K562 (cell line): ENCODE measurements around the gene OTOL1. TPM values are rescaled to one million over a fixed set of nuclear protein-coding genes. Genes with fewer than 3 reads are reported as not detected.

ENCODE experiments used
- ATAC-seq: fragments of 200-7000 bp; cut with Tn5 transposase; 3 replicates; pipeline ENCODE4 v1.9.1; 2020; ENCODE audit warnings: moderate library complexity
- BruUV-seq: library from RNA; stranded (reverse); fragments of 400-500 nt; replicated peaks from 2 replicates; lab custom pipeline; 2021; lab: Mats Ljungman, UMichigan
- CTCF ChIA-PET: fragments of 300-600 bp; formaldehyde crosslinking; extraction: SDS; loops from one replicate; lab custom pipeline; 2021; ENCODE audit warnings: low intra/inter-chr PET ratio; lab: Yijun Ruan, JAX
- POLR2A ChIA-PET: fragments of 300-600, 350-650 bp; sonication (Branson Sonifier 250); formaldehyde crosslinking; extraction: SDS; loops from one replicate; lab custom pipeline; 2021; ENCODE audit warnings: antibody characterized with exemption, inconsistent platforms; lab: Yijun Ruan, JAX
- DNase-seq, 4 experiments: peaks; one replicate each; pipeline versions ENCODE4 v3.0.0 to v3.0.0-alpha.2; 2011 to 2018; ENCODE audit warnings: low spot score in 3 of 4, mixed read lengths in 3 of 4; ENCODE audit errors: extremely low read depth in 1 of 4
- FAIRE-seq: peaks from 2 replicates; lab custom pipeline; 2011; peaks lifted over from hg19 to GRCh38; lab: Jason Lieb, UNC
- H2AFZ ChIP-seq: 2 replicates; pipeline ENCODE4 v1.6.0; 2011; ENCODE audit warnings: low read depth, low read length, control low read depth, inconsistent platforms
- H3K27ac ChIP-seq: fragments of 200-600 bp; 3 replicates; pipeline ENCODE4 v1.8.0; 2011; ENCODE audit warnings: low read depth, mild to moderate bottlenecking, control low read depth, inconsistent platforms, low read length, moderate library complexity, mixed read lengths; ENCODE audit errors: extremely low read depth
- H3K27me3 ChIP-seq, 2 experiments: fragments of 300-600 bp in 1 of 2; 2 replicates in 1 of 2; 3 replicates in 1 of 2; pipeline versions ENCODE4 v1.6.0 to v1.8.0; 2011; ENCODE audit warnings: inconsistent platforms in 2 of 2, low read length in 2 of 2, mild to moderate bottlenecking in 1 of 2, mixed read lengths in 1 of 2, moderate library complexity in 1 of 2; ENCODE audit not compliant: control insufficient read depth in 2 of 2, insufficient read depth in 2 of 2
- H3K36me3 ChIP-seq: fragments of 300-600 bp; 3 replicates; pipeline ENCODE4 v1.8.0; 2011; ENCODE audit warnings: mild to moderate bottlenecking, low read length, inconsistent platforms; ENCODE audit not compliant: control insufficient read depth, insufficient read depth
- H3K4me1 ChIP-seq, 2 experiments: fragments of 200-600 bp in 1 of 2; replicated peaks in 1 of 2; 2 replicates in 1 of 2; 3 replicates in 1 of 2; pipeline versions ENCODE4 v1.5.1 to v1.8.0; 2011; ENCODE audit warnings: inconsistent platforms in 2 of 2, low read length in 2 of 2, mild to moderate bottlenecking in 1 of 2, mixed read lengths in 1 of 2, moderate library complexity in 1 of 2; ENCODE audit not compliant: control insufficient read depth in 2 of 2, insufficient read depth in 2 of 2
- H3K4me2 ChIP-seq: 2 replicates; pipeline ENCODE4 v1.6.1; 2011; ENCODE audit warnings: low read length, control low read depth, inconsistent platforms, mixed read lengths; ENCODE audit not compliant: insufficient read depth
- H3K4me3 ChIP-seq: fragments of 200-600 bp; sonication (generic), shearing (Covaris generic); 2 replicates; pipeline ENCODE4 v1.5.1; 2016; ENCODE audit warnings: control low read depth, inconsistent platforms
- H3K79me2 ChIP-seq: fragments of 200-600 bp; 3 replicates; pipeline ENCODE4 v1.8.0; 2011; ENCODE audit warnings: low read length, inconsistent platforms; ENCODE audit not compliant: control insufficient read depth, insufficient read depth
- H3K9ac ChIP-seq, 2 experiments: 2 replicates each; pipeline versions ENCODE4 v1.6.0 to v1.6.1; 2011; ENCODE audit warnings: low read depth in 2 of 2, low read length in 2 of 2, control low read depth in 1 of 2, inconsistent platforms in 1 of 2, mild to moderate bottlenecking in 1 of 2, mixed read lengths in 1 of 2; ENCODE audit not compliant: insufficient read depth in 1 of 2
- H3K9me1 ChIP-seq: one replicate; pipeline ENCODE4 v1.6.0; 2011; ENCODE audit warnings: inconsistent platforms, mild to moderate bottlenecking, low read length, moderate library complexity; ENCODE audit not compliant: control insufficient read depth, insufficient read depth
- H3K9me3 ChIP-seq: replicated peaks from 2 replicates; pipeline ENCODE4 v1.5.1; 2011; ENCODE audit warnings: low read depth, low read length, inconsistent platforms; ENCODE audit not compliant: control insufficient read depth, insufficient read depth
- H4K20me1 ChIP-seq: replicated peaks from 2 replicates; pipeline ENCODE4 v1.6.1; 2011; ENCODE audit warnings: low read length, inconsistent platforms, mixed read lengths; ENCODE audit not compliant: control insufficient read depth, insufficient read depth
- AFF4 ChIP-seq: sonication (generic); formaldehyde crosslinking; IDR thresholded peaks from 2 replicates; pipeline ENCODE4 v1.8.0; 2023; ENCODE audit warnings: mild to moderate bottlenecking, missing genetic modification reagents
- HLTF ChIP-seq: fragments of 450-650 bp; IDR thresholded peaks from 2 replicates; pipeline ENCODE4 v1.6.1; 2016
- MCM3 ChIP-seq: fragments of 450-650 bp; IDR thresholded peaks from 2 replicates; pipeline ENCODE4 v1.6.1; 2016
- MEF2A ChIP-seq: IDR thresholded peaks from 2 replicates; pipeline ENCODE4 v1.6.1; 2011; ENCODE audit warnings: low read depth, mild to moderate bottlenecking, low read length, moderate library complexity; ENCODE audit not compliant: control insufficient read depth
- MTA3 ChIP-seq: fragments of 450-650 bp; formaldehyde crosslinking; IDR thresholded peaks from 2 replicates; pipeline ENCODE4 v1.6.1; 2017; ENCODE audit warnings: mild to moderate bottlenecking, borderline replicate concordance
- NONO ChIP-seq, 2 experiments: fragments of 200-400 bp in 1 of 2; fragments of 450-650 bp in 1 of 2; formaldehyde crosslinking in 1 of 2; IDR thresholded peaks; 2 replicates each; pipeline ENCODE4 v1.6.1; 2017; ENCODE audit warnings: low read depth in 2 of 2, mild to moderate bottlenecking in 2 of 2, moderate library complexity in 2 of 2, low read length in 1 of 2
- POLR2A ChIP-seq: fragments of 450-650 bp; conservative IDR thresholded peaks from 2 replicates; pipeline ENCODE4 v1.6.1; 2016
- PRMT5 ChIP-seq: sonication (generic); formaldehyde crosslinking; IDR thresholded peaks from 2 replicates; pipeline ENCODE4 v1.5.0; 2020; ENCODE audit warnings: missing genetic modification reagents
- SMC3 ChIP-seq: conservative IDR thresholded peaks from 2 replicates; pipeline ENCODE4 v1.6.1; 2011; ENCODE audit warnings: low read depth, low read length, improper control_type of control experiment; ENCODE audit not compliant: insufficient read depth
- STAT5B ChIP-seq: fragments of 250-450 bp; sonication (Bioruptor Pico); IDR thresholded peaks from 2 replicates; pipeline ENCODE4 v1.8.0; 2021; ENCODE audit warnings: mild to moderate bottlenecking, inconsistent platforms
- ZNF324 ChIP-seq: fragments of 250-450 bp; sonication (Bioruptor Pico); IDR thresholded peaks from 2 replicates; pipeline ENCODE4 v1.4.0; 2020; ENCODE audit warnings: mild to moderate bottlenecking
- WGBS: fragments of 100-300 bp; shearing (Covaris generic); methylation state at CpG from one replicate; pipeline ENCODE4 v1.1.6; 2016; ENCODE audit warnings: low coverage, mixed read lengths; ENCODE audit not compliant: insufficient coverage; ENCODE audit errors: missing lambda C conversion rate; 5-methylcytosine and 5-hydroxymethylcytosine counted together
- in situ Hi-C: fragments of 300-500 bp; cut with MboI; formaldehyde crosslinking; loops from 4 replicates; pipeline ENCODE4 v1.15.0; 2018; ENCODE audit warnings: inconsistent platforms, mixed read lengths
- intact Hi-C: fragments of 100-400 bp; cut with micrococcal nuclease; formaldehyde crosslinking; loops from 2 replicates; pipeline ENCODE4 v1.14.2; 2022
- polyA plus RNA-seq, 8 experiments: library from polyadenylated mRNA; depleted of rRNA in 4 of 8; stranded (reverse) in 5 of 8; unstranded in 3 of 8; fragments of >200 nt; fragmentation: Nextera tagmentation in 2 of 8; fragmentation: Illumina TruSeq in 1 of 8; extraction: Ambion mirVana in 2 of 8; extraction: Trizol in 1 of 8; gene quantifications; 2 replicates each; pipeline versions ENCODE4 v1.2.1 to v1.2.3, GENCODE V29; 2011 to 2014; ENCODE audit warnings: inconsistent platforms in 1 of 8, missing spikeins in 1 of 8
- total RNA-seq, 7 experiments: library from RNA; depleted of rRNA in 6 of 7; stranded (reverse); fragments of >200 nt in 6 of 7; fragmentation: Illumina TruSeq in 2 of 7; extraction: Trizol in 2 of 7; gene quantifications; 2 replicates each; pipeline versions ENCODE4 v1.2.1 to v1.2.3, GENCODE V29; 2011 to 2021; ENCODE audit warnings: low replicate concordance in 1 of 7

OTOL1 gene
- total and polyA plus RNA-seq, 9 of the 15 experiments (the other 6 are each of a cell fraction or from before 2014, with no cell fraction given), result not detected

- WGBS, result 3% methylated on average over 2 of the region's 2 CpGs
- Histone ChIP-seq H3K9me3 (no peaks in the 10 kb centered on the region), H2AFZ (no peak overlapping the region), H3K4me2 (no peak overlapping the region), H3K27ac (no peak overlapping the region), H3K36me3 (no peaks in the 10 kb centered on the region), H3K4me1 (no peaks in the 10 kb centered on the region), H3K9ac (no peak overlapping the region), H3K27me3 (no peaks in the 10 kb centered on the region), H3K79me2 (no peaks in the 10 kb centered on the region), H4K20me1 (no peaks in the 10 kb centered on the region), H3K4me3 (no peak overlapping the region), H3K9me1 (no peaks in the 10 kb centered on the region)
- intact Hi-C loops, result no loop called here
- DNase-seq (no peak), ATAC-seq (no peak), FAIRE-seq (no peak)
- CTCF ChIA-PET, result no interaction called here
- TF ChIP-seq NONO (IDR thresholded peaks at IDR 0.05; ENCODE audit: low read depth in 2 of 2, low read length in 1 of 2), result no peak
- TF ChIP-seq ZNF324 (CRISPR knock-in tag), result no peak
- TF ChIP-seq MTA3, result no peak
- no peak for TF ChIP-seq HLTF
- no TSS peak for BruUV-seq
- in situ Hi-C loops, result no loop called here
- POLR2A ChIA-PET, result no interaction called here
Observed at GRCh38 chr3:161449785-161450184, 46.8 kb upstream of the OTOL1 start.

GRCh38 chr3:161452179-161452578 lies 44.4 kb upstream of the OTOL1 start:
- Histone ChIP-seq H3K79me2 (no peaks in the 10 kb centered on the region), H3K4me1 (no peaks in the 10 kb centered on the region), H4K20me1 (no peaks in the 10 kb centered on the region), H3K27me3 (no peaks in the 10 kb centered on the region), H3K9ac (no peak overlapping the region), H3K27ac (no peak overlapping the region), H3K9me3 (no peaks in the 10 kb centered on the region), H3K4me2 (no peak overlapping the region), H3K4me3 (no peak overlapping the region), H3K9me1 (no peaks in the 10 kb centered on the region), H2AFZ (no peak overlapping the region), H3K36me3 (no peaks in the 10 kb centered on the region)
- in situ Hi-C loops, result no loop called here
- TF ChIP-seq AFF4, result no peak
- TF ChIP-seq MCM3, result no peak
- no peak for TF ChIP-seq PRMT5 (CRISPR knock-in tag)
- TF ChIP-seq MEF2A, result no peak
- TF ChIP-seq POLR2A, result no peak
- no peak for TF ChIP-seq SMC3
- no peak for TF ChIP-seq STAT5B (CRISPR knock-in tag)
- ChIA-PET CTCF (no interaction called here), POLR2A (no interaction called here)
- DNase-seq (no peak), FAIRE-seq (no peak), ATAC-seq (no peak)
- intact Hi-C loops, result no loop called here
- 0% methylated on average over 1 of the region's 2 CpGs for WGBS
- no TSS peak for BruUV-seq
